Brain microvascular endothelial cell (primary cell): Measurements from ENCODE around the gene FAM193A.

Experiments
- DNase-seq: peaks from one replicate; pipeline ENCODE4 v3.0.0-alpha.2; 2020
- H3K27ac ChIP-seq: fragments of 250-450 bp; sonication (Bioruptor Pico); 2 replicates; pipeline ENCODE4 v1.5.1; 2020; ENCODE audit warnings: mild to moderate bottlenecking, moderate library complexity
- H3K27me3 ChIP-seq: fragments of 250-450 bp; sonication (Bioruptor Pico); replicated peaks from 2 replicates; pipeline ENCODE4 v1.5.1; 2020; ENCODE audit warnings: mild to moderate bottlenecking
- H3K36me3 ChIP-seq: fragments of 250-450 bp; sonication (Bioruptor Pico); replicated peaks from 2 replicates; pipeline ENCODE4 v1.5.1; 2020; ENCODE audit warnings: mild to moderate bottlenecking
- H3K4me3 ChIP-seq: 2 replicates; pipeline ENCODE4 v1.5.1; 2011; ENCODE audit warnings: low read depth, mild to moderate bottlenecking, control low read depth, low read length, moderate library complexity
- in situ Hi-C: cut with HindIII; loops from 2 replicates; pipeline ENCODE4 v1.10.0; 2017; ENCODE audit warnings: low sequenced_read_pairs, low pct_ligation_motif_present
- TF ChIP-seq, protein P1 (sequence below): IDR thresholded peaks from 2 replicates; pipeline ENCODE4 v1.5.1; 2011; ENCODE audit warnings: low read depth, mild to moderate bottlenecking, moderate library complexity, low read length, control low read depth, inconsistent platforms; ENCODE audit errors: missing control alignments

The FAM193A gene

DNA sequence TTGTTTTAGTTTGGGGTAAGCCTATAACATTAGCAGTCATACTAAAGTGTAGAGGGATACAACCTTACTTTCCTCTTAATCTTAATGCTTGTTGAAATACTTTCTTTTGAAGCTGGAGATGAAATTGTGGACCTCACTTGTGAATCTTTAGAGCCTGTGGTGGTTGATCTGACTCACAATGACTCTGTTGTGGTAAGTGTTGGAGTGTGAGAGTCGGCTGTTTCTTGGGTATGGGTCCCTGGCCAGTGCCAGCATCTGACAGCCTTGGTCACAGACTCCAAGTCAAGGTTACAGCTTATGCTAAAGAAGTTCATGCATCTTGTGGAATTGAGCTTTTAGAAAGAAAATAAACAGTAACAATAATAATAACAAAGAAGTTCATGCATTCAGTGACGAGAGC lies 35.9 kb upstream of the FAM193A start:
- DNase-seq = no peak
- no peak overlapping the region for H3K4me3 ChIP-seq
- in situ Hi-C loops = no loop called here
- no peak overlapping the region for H3K27ac ChIP-seq
- TF ChIP-seq, protein P1, sequence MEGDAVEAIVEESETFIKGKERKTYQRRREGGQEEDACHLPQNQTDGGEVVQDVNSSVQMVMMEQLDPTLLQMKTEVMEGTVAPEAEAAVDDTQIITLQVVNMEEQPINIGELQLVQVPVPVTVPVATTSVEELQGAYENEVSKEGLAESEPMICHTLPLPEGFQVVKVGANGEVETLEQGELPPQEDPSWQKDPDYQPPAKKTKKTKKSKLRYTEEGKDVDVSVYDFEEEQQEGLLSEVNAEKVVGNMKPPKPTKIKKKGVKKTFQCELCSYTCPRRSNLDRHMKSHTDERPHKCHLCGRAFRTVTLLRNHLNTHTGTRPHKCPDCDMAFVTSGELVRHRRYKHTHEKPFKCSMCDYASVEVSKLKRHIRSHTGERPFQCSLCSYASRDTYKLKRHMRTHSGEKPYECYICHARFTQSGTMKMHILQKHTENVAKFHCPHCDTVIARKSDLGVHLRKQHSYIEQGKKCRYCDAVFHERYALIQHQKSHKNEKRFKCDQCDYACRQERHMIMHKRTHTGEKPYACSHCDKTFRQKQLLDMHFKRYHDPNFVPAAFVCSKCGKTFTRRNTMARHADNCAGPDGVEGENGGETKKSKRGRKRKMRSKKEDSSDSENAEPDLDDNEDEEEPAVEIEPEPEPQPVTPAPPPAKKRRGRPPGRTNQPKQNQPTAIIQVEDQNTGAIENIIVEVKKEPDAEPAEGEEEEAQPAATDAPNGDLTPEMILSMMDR = no peak
- no peaks in the 10 kb centered on the region for H3K27me3 ChIP-seq
- peaks cover 49% of the 10 kb centered on the region for H3K36me3 ChIP-seq

DNA sequence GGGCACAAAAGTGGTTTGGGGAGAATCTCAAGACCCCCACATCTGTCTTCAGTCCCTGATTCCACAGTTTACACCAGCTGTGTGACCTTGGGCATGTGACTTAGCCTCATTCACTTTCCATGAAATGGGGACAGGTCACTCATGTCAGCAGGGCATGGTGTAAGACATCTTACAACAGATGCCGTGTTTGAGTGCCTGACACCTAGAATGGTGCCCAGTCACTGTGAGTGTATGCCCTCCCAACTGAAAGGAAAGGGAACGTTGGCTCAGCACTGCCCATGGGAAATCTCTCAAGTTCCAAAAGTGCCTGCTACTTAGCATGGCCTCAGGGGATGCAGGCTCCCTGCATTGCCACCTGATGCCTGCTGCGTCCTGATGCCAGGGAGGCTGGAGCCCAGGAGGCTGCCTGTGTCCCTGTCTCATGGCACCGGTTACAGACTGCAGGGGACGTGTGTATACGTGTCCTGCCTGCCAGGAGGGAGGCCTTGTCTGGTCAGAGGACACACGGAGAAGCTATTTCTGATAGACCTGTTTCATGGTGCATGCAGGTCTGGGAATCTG lies 35.3 kb upstream of the FAM193A start:
- TF ChIP-seq, protein P1 = no peak
- H3K27ac ChIP-seq = no peak overlapping the region
- in situ Hi-C loops = no loop called here
- H3K4me3 ChIP-seq = no peak overlapping the region
- no peak for DNase-seq
- no peaks in the 10 kb centered on the region for H3K27me3 ChIP-seq
- peaks cover 49% of the 10 kb centered on the region for H3K36me3 ChIP-seq

DNA sequence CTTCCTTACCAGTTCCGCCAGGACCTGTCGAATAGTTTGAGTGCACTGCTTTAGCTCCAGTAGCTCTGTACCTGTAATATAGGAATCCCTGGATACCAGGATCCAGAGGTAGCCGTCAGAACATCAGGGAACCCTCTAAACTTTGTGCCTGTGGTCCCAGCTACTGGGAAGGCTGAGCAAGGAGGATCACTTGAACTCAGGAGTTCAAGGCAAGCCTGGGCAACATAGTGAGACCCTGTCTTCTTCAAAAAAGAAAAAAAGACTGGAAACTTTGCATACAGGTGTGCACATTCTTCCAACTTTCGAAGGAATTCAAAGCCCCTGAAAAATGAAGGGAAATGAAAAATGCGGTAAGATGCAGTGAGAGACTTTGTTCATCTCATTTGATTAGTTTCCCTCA lies 32.6 kb upstream of the FAM193A start:
- no peak overlapping the region for H3K4me3 ChIP-seq
- H3K27ac ChIP-seq = no peak overlapping the region
- in situ Hi-C loops = no loop called here
- H3K36me3 ChIP-seq = peaks cover 41% of the 10 kb centered on the region
- H3K27me3 ChIP-seq = no peaks in the 10 kb centered on the region
- TF ChIP-seq, protein P1 = no peak
- no peak for DNase-seq

DNA sequence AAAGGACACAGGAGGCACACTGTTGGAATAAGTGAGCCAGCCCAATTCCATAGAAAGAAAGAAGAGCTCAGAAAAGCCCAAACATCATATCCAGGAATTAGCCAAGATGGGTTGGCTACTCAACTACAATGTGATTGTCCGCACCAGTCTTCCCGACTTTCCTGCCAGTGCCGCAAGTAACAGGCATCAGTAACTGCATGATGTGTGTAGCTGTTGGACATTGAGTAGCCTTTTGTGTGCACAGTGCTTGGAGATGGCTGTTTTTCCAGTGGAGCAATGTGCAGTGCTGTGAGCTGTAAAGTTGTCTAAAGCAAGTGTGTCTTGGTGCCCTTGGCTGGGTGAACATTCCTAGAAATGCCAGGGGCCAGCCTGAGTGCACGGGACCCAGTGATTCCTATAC lies 29.2 kb upstream of the FAM193A start:
- TF ChIP-seq, protein P1 = no peak
- in situ Hi-C loops = no loop called here
- Histone ChIP-seq H3K27ac (no peak overlapping the region), H3K4me3 (no peak overlapping the region), H3K36me3 (peaks cover 31% of the 10 kb centered on the region), H3K27me3 (no peaks in the 10 kb centered on the region)
- DNase-seq = no peak

DNA sequence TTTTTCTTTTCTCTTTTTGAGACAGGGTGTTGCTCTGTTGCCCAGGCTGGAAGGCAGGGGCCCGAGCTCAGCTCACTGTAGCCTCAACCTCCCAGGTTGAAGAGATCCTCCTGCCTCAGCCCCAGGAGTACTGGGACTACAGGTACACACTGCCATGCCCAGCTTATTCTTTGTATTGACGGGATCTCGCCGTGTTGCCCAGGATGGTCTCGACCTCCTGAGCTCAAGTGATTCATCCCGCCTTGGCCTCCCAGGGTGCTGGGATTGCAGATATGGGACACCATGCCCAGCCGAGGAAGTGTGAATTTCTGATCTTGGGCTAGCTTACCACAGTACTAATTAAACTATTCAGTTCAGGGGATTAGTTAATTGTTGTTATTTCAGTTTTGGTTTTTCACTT lies 28.6 kb upstream of the FAM193A start:
- DNase-seq = no peak
- no peak overlapping the region for H3K4me3 ChIP-seq
- H3K36me3 ChIP-seq = peaks cover 36% of the 10 kb centered on the region
- in situ Hi-C loops = no loop called here
- TF ChIP-seq, protein P1 = no peak
- H3K27me3 ChIP-seq = no peaks in the 10 kb centered on the region
- H3K27ac ChIP-seq = no peak overlapping the region
